ENCODE results near the gene KIAA1958. TPM values are rescaled to one million over a fixed set of nuclear protein-coding genes. Genes with fewer than 3 reads are reported as not detected.

The KIAA1958 gene
- polyA plus RNA-seq, 2 of the 4 experiments (the other 2 are of a cell fraction): 2.2 to 3.7 TPM

DNA sequence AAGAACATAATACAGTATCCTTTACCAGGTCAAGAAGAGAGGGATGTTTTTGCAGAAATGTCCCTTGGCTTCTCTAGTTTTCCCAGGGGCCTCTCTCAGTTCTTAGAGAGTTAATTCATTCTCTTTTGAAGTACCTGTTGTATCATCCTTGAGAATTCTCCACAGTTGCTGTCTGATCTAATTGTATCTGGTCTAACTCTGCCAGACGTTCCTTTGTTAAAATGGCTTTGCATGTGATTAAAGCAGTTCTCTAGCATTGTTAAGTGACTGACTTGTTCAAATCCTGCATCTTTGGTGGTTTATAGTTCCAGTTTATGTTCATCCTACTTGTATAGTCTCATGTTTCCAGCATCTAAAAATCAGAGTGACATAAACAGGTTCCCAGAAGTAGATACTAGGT, 65.0 kb downstream of the KIAA1958 start:
- no peak for TF ChIP-seq EP300 (IDR thresholded peaks at IDR 0.05)
- no peak for TF ChIP-seq EHF (CRISPR knock-in tag; IDR thresholded peaks at IDR 0.05)
- TF ChIP-seq, protein P1, sequence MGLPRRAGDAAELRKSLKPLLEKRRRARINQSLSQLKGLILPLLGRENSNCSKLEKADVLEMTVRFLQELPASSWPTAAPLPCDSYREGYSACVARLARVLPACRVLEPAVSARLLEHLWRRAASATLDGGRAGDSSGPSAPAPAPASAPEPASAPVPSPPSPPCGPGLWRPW (IDR thresholded peaks at IDR 0.05): no peak
- no peak for TF ChIP-seq ZSCAN20 (CRISPR knock-in tag; IDR thresholded peaks at IDR 0.05)
- no peak for TF ChIP-seq TFCP2L1 (CRISPR knock-in tag; IDR thresholded peaks at IDR 0.05)
- no peak for TF ChIP-seq JUN (IDR thresholded peaks at IDR 0.05)
- TF ChIP-seq RAD21 (conservative IDR thresholded peaks at IDR 0.05 in 1 of 2, IDR thresholded peaks at IDR 0.05 in 1 of 2): no peak
- TF ChIP-seq POLR2A (IDR thresholded peaks at IDR 0.05; ENCODE audit: low read length): no peak
- Histone ChIP-seq H3K4me2 (no peak overlapping the region), H3K4me1 (0 out of 3 replicates have a peak, but pooled peaks cover 3% of the 10 kb centered on the region), H3K4me3 (no peak overlapping the region), H3K9me3 (no peaks in the 10 kb centered on the region), H3K27ac (no peak overlapping the region)
- DNase-seq (ENCODE audit: low read depth in 1 of 2, low spot score in 1 of 2) (no peak), FAIRE-seq (no peak), ATAC-seq (no peak)
- ChIA-PET POLR2A (no interaction called here), CTCF (no interaction called here)
- WGBS (ENCODE audit: missing lambda C conversion rate): 90% methylated on average over 1 of the region's 1 CpG

DNA sequence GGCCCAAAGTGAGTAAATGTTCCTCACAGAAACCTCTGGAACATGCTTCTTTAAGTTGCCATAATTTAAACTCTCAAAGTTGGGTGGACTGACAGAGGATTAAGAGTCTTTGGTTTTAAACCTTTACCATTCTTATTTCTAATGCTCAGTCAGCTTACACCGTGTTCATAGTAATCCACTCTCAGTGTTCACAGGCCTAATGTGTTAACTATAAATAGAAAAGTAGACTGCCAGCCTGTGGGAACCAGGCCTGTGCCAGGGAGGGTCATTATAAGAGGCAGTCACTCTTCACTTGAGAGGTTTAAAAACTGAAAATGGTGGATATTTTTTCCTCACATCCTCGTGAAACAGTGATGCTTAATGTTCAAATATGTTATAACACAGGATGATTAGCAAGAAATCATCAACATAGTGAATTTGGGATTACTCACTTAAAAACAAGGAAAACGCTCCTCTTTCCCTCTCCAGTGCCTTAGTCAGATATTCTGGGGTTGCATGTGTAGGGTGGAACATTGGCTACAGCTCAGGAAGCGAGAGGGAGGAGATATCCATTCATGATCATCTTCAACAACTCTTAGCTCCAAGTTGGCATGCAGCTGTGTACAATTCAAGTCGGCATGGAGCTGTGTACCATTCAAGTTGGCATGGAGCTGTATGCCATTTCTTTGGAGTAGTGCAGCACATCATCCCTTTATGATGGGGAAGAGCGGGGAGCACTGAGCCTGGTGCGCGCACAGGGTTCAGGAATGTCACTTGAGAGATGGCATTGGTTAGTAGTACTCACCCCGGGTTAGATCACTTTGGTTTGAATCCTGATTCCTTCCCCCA, 65.8 kb downstream of the KIAA1958 start:
- Histone ChIP-seq H3K4me2 (no peak overlapping the region), H3K4me1 (0 out of 3 replicates have a peak, but pooled peaks cover 3% of the 10 kb centered on the region), H3K9me3 (no peaks in the 10 kb centered on the region), H3K4me3 (no peak overlapping the region), H3K27ac (no peak overlapping the region)
- no peak for ATAC-seq
- 84% methylated on average over 9 of the region's 9 CpGs for WGBS (ENCODE audit: missing lambda C conversion rate)
- no peak for FAIRE-seq
- no peak for DNase-seq (ENCODE audit: low read depth in 1 of 2, low spot score in 1 of 2)
- CTCF ChIA-PET: no interaction called here
- POLR2A ChIA-PET: no interaction called here
- TF ChIP-seq CHD4 (IDR thresholded peaks at IDR 0.05; ENCODE audit: borderline replicate concordance) (no peak), HDAC2 (IDR thresholded peaks at IDR 0.05) (no peak)

DNA sequence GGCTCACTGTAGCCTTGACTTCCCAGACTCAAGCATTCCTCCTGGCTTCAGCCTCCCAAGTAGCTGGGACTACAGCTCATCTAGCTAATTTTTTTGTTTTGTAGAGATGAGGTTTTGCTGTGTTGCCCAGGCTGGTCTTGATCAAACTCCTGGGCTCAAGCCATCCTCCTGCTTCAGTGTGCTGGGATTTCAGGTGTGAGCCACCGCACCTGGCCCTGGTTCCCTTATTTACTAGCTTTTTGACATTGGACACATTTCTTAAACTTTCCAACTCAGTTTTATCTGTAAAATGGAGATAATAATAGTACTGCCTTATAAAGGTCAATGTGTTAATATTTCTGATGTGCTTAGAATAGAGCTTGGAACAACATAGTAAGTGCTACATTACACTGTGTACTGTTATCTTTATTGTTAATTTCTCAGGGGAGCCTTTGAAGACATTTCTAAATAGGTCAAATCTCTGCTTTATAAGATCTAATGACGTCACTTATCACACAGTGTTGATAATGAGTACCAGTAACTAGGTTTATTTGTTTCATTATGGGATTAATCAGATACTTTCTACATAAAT, 66.7 kb downstream of the KIAA1958 start:
- ATAC-seq: no peak
- ChIA-PET POLR2A (no interaction called here), CTCF (no interaction called here)
- no peak overlapping the region for H3K4me2 ChIP-seq
- H3K4me3 ChIP-seq: no peak overlapping the region
- no peak for TF ChIP-seq TP53 (CRISPR knock-in tag; IDR thresholded peaks at IDR 0.05)
- TF ChIP-seq, protein P2, sequence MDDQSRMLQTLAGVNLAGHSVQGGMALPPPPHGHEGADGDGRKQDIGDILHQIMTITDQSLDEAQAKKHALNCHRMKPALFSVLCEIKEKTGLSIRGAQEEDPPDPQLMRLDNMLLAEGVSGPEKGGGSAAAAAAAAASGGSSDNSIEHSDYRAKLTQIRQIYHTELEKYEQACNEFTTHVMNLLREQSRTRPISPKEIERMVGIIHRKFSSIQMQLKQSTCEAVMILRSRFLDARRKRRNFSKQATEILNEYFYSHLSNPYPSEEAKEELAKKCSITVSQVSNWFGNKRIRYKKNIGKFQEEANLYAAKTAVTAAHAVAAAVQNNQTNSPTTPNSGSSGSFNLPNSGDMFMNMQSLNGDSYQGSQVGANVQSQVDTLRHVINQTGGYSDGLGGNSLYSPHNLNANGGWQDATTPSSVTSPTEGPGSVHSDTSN (IDR thresholded peaks at IDR 0.05): no peak
- TF ChIP-seq FOSB (CRISPR knock-in tag; IDR thresholded peaks at IDR 0.05): no peak
- TF ChIP-seq NFE2L2 (conservative IDR thresholded peaks at IDR 0.05; ENCODE audit: low read length): no peak
- no peak for TF ChIP-seq RAD21 (conservative IDR thresholded peaks at IDR 0.05 in 1 of 2, IDR thresholded peaks at IDR 0.05 in 1 of 2)
- no peak for TF ChIP-seq HOXB5 (CRISPR knock-in tag; IDR thresholded peaks at IDR 0.05)
- TF ChIP-seq, protein P3, sequence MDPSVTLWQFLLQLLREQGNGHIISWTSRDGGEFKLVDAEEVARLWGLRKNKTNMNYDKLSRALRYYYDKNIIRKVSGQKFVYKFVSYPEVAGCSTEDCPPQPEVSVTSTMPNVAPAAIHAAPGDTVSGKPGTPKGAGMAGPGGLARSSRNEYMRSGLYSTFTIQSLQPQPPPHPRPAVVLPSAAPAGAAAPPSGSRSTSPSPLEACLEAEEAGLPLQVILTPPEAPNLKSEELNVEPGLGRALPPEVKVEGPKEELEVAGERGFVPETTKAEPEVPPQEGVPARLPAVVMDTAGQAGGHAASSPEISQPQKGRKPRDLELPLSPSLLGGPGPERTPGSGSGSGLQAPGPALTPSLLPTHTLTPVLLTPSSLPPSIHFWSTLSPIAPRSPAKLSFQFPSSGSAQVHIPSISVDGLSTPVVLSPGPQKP (IDR thresholded peaks at IDR 0.05; ENCODE audit: low read depth, low read length): no peak
- no peak for TF ChIP-seq EHF (CRISPR knock-in tag; IDR thresholded peaks at IDR 0.05)
- TF ChIP-seq ZC3H11A (IDR thresholded peaks at IDR 0.05): no peak
- TF ChIP-seq, protein P4, sequence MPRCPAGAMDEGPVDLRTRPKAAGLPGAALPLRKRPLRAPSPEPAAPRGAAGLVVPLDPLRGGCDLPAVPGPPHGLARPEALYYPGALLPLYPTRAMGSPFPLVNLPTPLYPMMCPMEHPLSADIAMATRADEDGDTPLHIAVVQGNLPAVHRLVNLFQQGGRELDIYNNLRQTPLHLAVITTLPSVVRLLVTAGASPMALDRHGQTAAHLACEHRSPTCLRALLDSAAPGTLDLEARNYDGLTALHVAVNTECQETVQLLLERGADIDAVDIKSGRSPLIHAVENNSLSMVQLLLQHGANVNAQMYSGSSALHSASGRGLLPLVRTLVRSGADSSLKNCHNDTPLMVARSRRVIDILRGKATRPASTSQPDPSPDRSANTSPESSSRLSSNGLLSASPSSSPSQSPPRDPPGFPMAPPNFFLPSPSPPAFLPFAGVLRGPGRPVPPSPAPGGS (IDR thresholded peaks at IDR 0.05): no peak
- TF ChIP-seq TFCP2L1 (CRISPR knock-in tag; IDR thresholded peaks at IDR 0.05): no peak
- TF ChIP-seq, protein P5, sequence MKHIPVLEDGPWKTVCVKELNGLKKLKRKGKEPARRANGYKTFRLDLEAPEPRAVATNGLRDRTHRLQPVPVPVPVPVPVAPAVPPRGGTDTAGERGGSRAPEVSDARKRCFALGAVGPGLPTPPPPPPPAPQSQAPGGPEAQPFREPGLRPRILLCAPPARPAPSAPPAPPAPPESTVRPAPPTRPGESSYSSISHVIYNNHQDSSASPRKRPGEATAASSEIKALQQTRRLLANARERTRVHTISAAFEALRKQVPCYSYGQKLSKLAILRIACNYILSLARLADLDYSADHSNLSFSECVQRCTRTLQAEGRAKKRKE (CRISPR knock-in tag; IDR thresholded peaks at IDR 0.05; ENCODE audit: low read depth): no peak
- 87% methylated on average over 2 of the region's 2 CpGs for WGBS (ENCODE audit: missing lambda C conversion rate)
- H3K27ac ChIP-seq: no peak overlapping the region
- no peak for FAIRE-seq
- 0 out of 3 replicates have a peak, but pooled peaks cover 3% of the 10 kb centered on the region for H3K4me1 ChIP-seq
- DNase-seq (ENCODE audit: low read depth in 1 of 2, low spot score in 1 of 2): no peak
- H3K9me3 ChIP-seq: no peaks in the 10 kb centered on the region
